Esophagus squamous epithelium (tissue), 4 donors: ENCODE data around the gene AKR1E2.

Experiments used
- CTCF ChIP-seq, 6 experiments: fragments of 450-650 bp in 4 of 6; fragments of 200-600 bp in 2 of 6; sonication (generic) in 2 of 6; IDR thresholded peaks; one replicate each; pipeline ENCODE4 v1.5.1; 2016 to 2019; ENCODE audit warnings: antibody characterized with exemption in 6 of 6, mild to moderate bottlenecking in 4 of 6, moderate library complexity in 4 of 6
- POLR2A ChIP-seq, 4 donors: fragments of 450-650 bp; IDR thresholded peaks; one replicate each; pipeline ENCODE4 v1.6.1; 2017; ENCODE audit warnings: antibody characterized with exemption in 4 of 4, mild to moderate bottlenecking in 4 of 4, moderate library complexity in 3 of 4

GRCh38 chr10:4851846-4852245 is 25.8 kb downstream of the AKR1E2 start:
- TF ChIP-seq CTCF (IDR thresholded peaks at IDR 0.05) (no peak), POLR2A (IDR thresholded peaks at IDR 0.05) (no peak)
